ENCODE data around the gene MRPS2. TPM values are rescaled to one million over a fixed set of nuclear protein-coding genes. Genes with fewer than 3 reads are reported as not detected.

The MRPS2 gene
- total and polyA plus RNA-seq, 9 of the 15 experiments (the other 6 are each of a cell fraction or from before 2014, with no cell fraction given): 8.0 to 167 (median 81.3) TPM

GRCh38 chr9:135499326-135500070 lies 984 bp upstream of the MRPS2 start (continued):
- TF ChIP-seq SREBF1 (IDR thresholded peaks at IDR 0.05; ENCODE audit: borderline replicate concordance, low read depth, low read length) (0 out of 2 replicates have a peak, but pooled peaks have one; percentile 25), NCOA2 (IDR thresholded peaks at IDR 0.05; ENCODE audit: partially characterized antibody in 2 of 2) (no peak), ZNF644 (tag; IDR thresholded peaks at IDR 0.05; ENCODE audit: low read depth) (no peak), ZC3H8 (IDR thresholded peaks at IDR 0.05) (no peak), ZNF57 (CRISPR knock-in tag; IDR thresholded peaks at IDR 0.05) (no peak), AFF4 (CRISPR knock-in tag; IDR thresholded peaks at IDR 0.05) (no peak), RBM14 (IDR thresholded peaks at IDR 0.05; ENCODE audit: borderline replicate concordance, insufficient read depth, low read depth, low read length) (no peak), KDM1A (IDR thresholded peaks at IDR 0.05) (no peak), CEBPZ (IDR thresholded peaks at IDR 0.05; ENCODE audit: borderline replicate concordance, low read depth, low read length) (no peak), SIN3B (IDR thresholded peaks at IDR 0.05; ENCODE audit: low read depth) (0 out of 2 replicates have a peak, but pooled peaks have one; percentile 10), ARID2 (IDR thresholded peaks at IDR 0.05) (no peak), KAT2B (IDR thresholded peaks at IDR 0.05; ENCODE audit: low read depth, low read length) (no peak), HOMEZ (CRISPR knock-in tag; IDR thresholded peaks at IDR 0.05) (no peak), FOXP4 (CRISPR knock-in tag; IDR thresholded peaks at IDR 0.05; ENCODE audit: borderline replicate concordance) (no peak), HCFC1 (IDR thresholded peaks at IDR 0.05; ENCODE audit: low read depth, low read length) (peak; percentile 72), ZNF175 (CRISPR knock-in tag; IDR thresholded peaks at IDR 0.05; ENCODE audit: low read depth) (no peak), NFRKB (IDR thresholded peaks at IDR 0.05; ENCODE audit: low read depth) (no peak)
